AG04449 (cell line): ENCODE data around the gene RANBP6.
"Not testable (repeated sequence)": the region's sequence is repeated elsewhere in the genome, so short reads cannot be mapped to it uniquely, and the experiment has no call there.

Source experiments
- CTCF ChIA-PET: fragments of 350-600 bp; formaldehyde crosslinking; extraction: SDS; loops from one replicate; lab custom pipeline; 2021; ENCODE audit warnings: antibody characterized with exemption; lab: Yijun Ruan, JAX
- POLR2A ChIA-PET: fragments of 400-600, 350-600 bp; formaldehyde crosslinking; extraction: SDS; loops from one replicate; lab custom pipeline; 2020; ENCODE audit warnings: antibody characterized with exemption, inconsistent platforms; lab: Yijun Ruan, JAX
- DNase-seq: peaks from one replicate; pipeline ENCODE4 v3.0.0-alpha.2; 2010; ENCODE audit warnings: low read depth, low spot score
- H3K4me3 ChIP-seq: 2 replicates; pipeline ENCODE4 v1.5.1; 2011; ENCODE audit warnings: low read depth, mild to moderate bottlenecking, control low read depth, low read length
- TF ChIP-seq, protein P1 (sequence below): IDR thresholded peaks from one replicate; pipeline ENCODE4 v1.5.1; 2011; ENCODE audit warnings: mild to moderate bottlenecking, moderate library complexity, low read length, control low read depth, inconsistent platforms; ENCODE audit not compliant: insufficient read depth; ENCODE audit errors: missing control alignments

RANBP6 gene

GRCh38 chr9:6015278-6016157 lies at the start of gene RANBP6:
Gene RANBP6, minus strand, starts transcription at chr9:6015624. Its CDS starts 17 bp downstream, at chr9:6015607.
- TF ChIP-seq, protein P1, sequence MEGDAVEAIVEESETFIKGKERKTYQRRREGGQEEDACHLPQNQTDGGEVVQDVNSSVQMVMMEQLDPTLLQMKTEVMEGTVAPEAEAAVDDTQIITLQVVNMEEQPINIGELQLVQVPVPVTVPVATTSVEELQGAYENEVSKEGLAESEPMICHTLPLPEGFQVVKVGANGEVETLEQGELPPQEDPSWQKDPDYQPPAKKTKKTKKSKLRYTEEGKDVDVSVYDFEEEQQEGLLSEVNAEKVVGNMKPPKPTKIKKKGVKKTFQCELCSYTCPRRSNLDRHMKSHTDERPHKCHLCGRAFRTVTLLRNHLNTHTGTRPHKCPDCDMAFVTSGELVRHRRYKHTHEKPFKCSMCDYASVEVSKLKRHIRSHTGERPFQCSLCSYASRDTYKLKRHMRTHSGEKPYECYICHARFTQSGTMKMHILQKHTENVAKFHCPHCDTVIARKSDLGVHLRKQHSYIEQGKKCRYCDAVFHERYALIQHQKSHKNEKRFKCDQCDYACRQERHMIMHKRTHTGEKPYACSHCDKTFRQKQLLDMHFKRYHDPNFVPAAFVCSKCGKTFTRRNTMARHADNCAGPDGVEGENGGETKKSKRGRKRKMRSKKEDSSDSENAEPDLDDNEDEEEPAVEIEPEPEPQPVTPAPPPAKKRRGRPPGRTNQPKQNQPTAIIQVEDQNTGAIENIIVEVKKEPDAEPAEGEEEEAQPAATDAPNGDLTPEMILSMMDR: no peak
- CTCF ChIA-PET: interaction anchor here (0.6 to 2.8 kb wide), 5 partner anchors 9 to 130 kb away, joined by 4 to 16 read pairs (median 4); no protein-coding TSS in a partner anchor
- peak; percentile 5 for DNase-seq
- H3K4me3 ChIP-seq: peak within 1 kb of the TSS; percentile 87
- POLR2A ChIA-PET: no interaction called here

DNA sequence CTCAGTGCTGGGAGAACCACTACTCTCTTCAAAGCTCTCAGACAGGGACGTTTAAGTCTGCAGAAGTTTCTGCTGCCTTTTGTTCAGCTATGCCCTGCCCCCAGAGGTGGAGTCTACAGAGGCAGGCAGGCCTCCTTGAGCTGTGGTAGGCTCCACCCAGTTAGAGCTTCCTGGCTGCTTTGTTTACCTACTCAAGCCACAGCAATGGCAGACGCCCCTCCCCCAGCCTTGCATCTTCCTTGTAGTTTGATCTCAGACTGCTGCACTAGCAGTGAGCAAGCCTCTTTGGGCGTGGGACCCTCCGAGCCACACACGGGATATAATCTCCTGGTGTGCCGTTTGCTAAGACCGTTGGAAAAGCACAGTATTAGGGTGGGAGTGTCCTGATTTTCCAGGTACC lies 47.7 kb upstream of the RANBP6 start:
- DNase-seq, POLR2A ChIA-PET, H3K4me3 ChIP-seq: not testable (repeated sequence)
- CTCF ChIA-PET: interaction anchor here (4.5 kb wide), 1 partner anchor 9 kb away, joined by 25 read pairs; no protein-coding TSS in a partner anchor

DNA sequence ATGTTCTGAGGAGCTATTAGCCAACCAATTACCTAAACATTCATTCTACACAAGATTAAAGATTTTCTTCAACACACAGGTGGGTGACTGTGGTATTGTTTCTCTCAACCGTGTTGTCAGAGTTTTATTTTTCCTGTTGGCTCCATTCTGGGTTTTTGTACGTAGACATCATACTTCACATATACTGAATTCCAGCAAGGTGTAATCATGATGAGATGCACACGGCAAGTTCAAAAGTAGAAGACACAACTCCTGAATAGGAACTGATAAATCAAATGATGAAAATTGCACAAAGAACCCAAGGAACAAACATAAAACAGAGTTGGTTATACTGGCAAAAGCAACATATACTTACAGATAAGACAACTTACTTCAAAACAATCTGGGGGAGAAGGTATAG lies 40.2 kb upstream of the RANBP6 start:
- ChIA-PET CTCF (interaction anchor here (0.6 to 4.4 kb wide), 9 partner anchors 9 to 520 kb away, joined by 3 to 118 read pairs (median 8); no protein-coding TSS in a partner anchor), POLR2A (no interaction called here)
- no peak for DNase-seq

DNA sequence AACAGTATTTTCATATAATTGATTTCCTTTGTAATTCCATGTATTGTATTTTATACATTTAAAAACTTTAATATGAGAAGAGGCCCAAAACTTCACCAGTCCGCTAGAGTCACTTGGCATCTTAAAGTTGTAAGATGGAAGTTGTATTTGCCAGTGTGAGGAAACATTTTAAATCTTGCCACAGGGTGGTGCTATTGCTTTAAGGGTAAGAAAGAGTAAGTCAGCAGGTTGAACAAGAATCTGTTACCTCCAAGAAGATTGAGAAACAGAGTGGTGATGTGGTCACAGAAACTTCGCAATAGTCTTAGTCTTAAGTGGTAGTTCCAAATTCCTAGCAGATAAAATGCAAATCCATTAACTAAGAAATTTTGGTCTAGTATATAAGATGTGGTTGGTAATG lies 39.8 kb upstream of the RANBP6 start:
- TF ChIP-seq, protein P1: peak; percentile 24
- POLR2A ChIA-PET: no interaction called here
- no peak overlapping the region for H3K4me3 ChIP-seq
- peak; percentile 61 for DNase-seq
- CTCF ChIA-PET: interaction anchor here (0.6 to 4.4 kb wide), 9 partner anchors 9 to 521 kb away, joined by 3 to 118 read pairs (median 8); no protein-coding TSS in a partner anchor

More for the DNA sequence above, 40.2 kb upstream of the RANBP6 start:
- no peak overlapping the region for H3K4me3 ChIP-seq
- TF ChIP-seq, protein P1: no peak

DNA sequence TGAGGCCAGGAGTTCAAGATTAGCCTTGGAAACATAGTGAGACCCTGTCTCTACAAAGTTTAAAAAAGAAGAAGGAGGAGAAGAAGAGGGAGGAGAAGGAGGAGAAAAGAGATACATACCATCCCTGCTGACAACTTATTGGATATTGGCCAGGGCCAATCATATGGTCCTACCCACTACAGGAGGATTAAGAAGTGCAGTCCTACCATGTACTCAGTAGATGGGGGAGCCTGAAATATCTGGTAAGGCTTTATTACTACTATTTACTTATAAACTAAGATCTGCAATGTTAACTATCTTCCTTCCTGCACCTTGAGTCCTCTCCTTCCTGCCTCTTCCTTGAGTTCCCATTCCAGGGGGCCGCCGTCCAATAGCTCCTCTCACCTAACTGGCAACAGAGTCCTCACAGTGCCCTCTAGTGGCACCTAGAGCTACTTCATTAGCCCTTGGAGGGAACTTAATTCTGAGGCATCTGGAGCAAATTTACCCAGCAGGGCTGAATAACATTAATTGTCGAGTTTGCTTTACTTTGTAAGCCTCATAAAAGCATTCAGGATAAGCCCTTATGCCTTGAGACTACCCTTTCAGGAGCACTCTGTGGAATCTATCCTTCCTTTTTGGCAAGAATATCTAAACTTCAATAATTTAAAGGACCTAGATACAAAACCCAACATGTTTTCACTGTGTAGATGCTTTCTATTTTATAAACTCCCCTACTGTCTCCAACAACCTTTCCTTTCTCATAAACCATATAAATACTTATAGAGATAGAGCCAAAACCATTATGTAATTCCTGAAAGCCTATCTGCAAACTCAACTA lies 39.1 kb upstream of the RANBP6 start:
- POLR2A ChIA-PET: no interaction called here

GRCh38 chr9:6052293-6052919 lies 37.0 kb upstream of the RANBP6 start:
- DNase-seq: no peak
- H3K4me3 ChIP-seq: no peak overlapping the region
- CTCF ChIA-PET: interaction anchor here (3.8 to 4.4 kb wide), 3 partner anchors 12 to 254 kb away, joined by 25 to 118 read pairs (median 65); no protein-coding TSS in a partner anchor
- TF ChIP-seq, protein P1: no peak
- POLR2A ChIA-PET: no interaction called here

More for the DNA sequence above, 39.1 kb upstream of the RANBP6 start:
- no peak overlapping the region for H3K4me3 ChIP-seq
- TF ChIP-seq, protein P1: peak; percentile 81
- peak; percentile 10 for DNase-seq
- CTCF ChIA-PET: interaction anchor here (0.6 to 4.4 kb wide), 39 partner anchors 10 to 521 kb away, joined by 3 to 118 read pairs (median 5); partner anchors contain the start of gene RANBP6
